A549 (cell line): Measurements from ENCODE around the gene SGSM2. TPM values are rescaled to one million over a fixed set of nuclear protein-coding genes. Genes with fewer than 3 reads are reported as not detected.

Experiments
- ATAC-seq, 2 experiments: fragments of 200-7000 bp in 1 of 2; fragments of >200 bp in 1 of 2; cut with Nextera tagmentation in 1 of 2; cut with Tn5 transposase in 1 of 2; 3 replicates each; pipeline versions ENCODE4 v1.8.0 to v1.9.1; 2018 to 2020; ENCODE audit warnings: mild to moderate bottlenecking in 1 of 2, moderate library complexity in 1 of 2
- CTCF ChIA-PET: fragments of 300-600 bp; sonication (Branson Sonifier 250); formaldehyde crosslinking; extraction: SDS; loops from one replicate; lab custom pipeline; 2021; ENCODE audit warnings: antibody characterized with exemption, inconsistent platforms; lab: Yijun Ruan, JAX
- POLR2A ChIA-PET: fragments of 350-600 bp; formaldehyde crosslinking; extraction: SDS; loops from one replicate; lab custom pipeline; 2021; ENCODE audit warnings: antibody characterized with exemption, inconsistent platforms; lab: Yijun Ruan, JAX
- DNase-seq, 2 experiments: peaks; one replicate each; pipeline versions ENCODE4 v3.0.0 to v3.0.0-alpha.2; 2011 to 2016; ENCODE audit warnings: low read depth in 1 of 2, low spot score in 1 of 2
- FAIRE-seq: peaks from 2 replicates; lab custom pipeline; 2011; peaks lifted over from hg19 to GRCh38; lab: Jason Lieb, UNC
- H3K27ac ChIP-seq, 2 experiments: fragments of >200 bp; sonication (Bioruptor Twin); formaldehyde crosslinking; 3 replicates each; pipeline ENCODE4 v1.5.1; 2016 to 2017
- H3K4me1 ChIP-seq: fragments of >200 bp; sonication (Bioruptor Twin); formaldehyde crosslinking; 3 replicates; pipeline ENCODE4 v1.6.1; 2016
- H3K4me2 ChIP-seq: fragments of >200 bp; sonication (Bioruptor Twin); formaldehyde crosslinking; 3 replicates; pipeline ENCODE4 v1.6.1; 2016
- H3K4me3 ChIP-seq: fragments of >200 bp; sonication (Bioruptor Twin); formaldehyde crosslinking; 3 replicates; pipeline ENCODE4 v1.5.1; 2016
- H3K9me3 ChIP-seq: fragments of >200 bp; sonication (Bioruptor Twin); formaldehyde crosslinking; 3 replicates; pipeline ENCODE4 v1.6.1; 2016
- ATOH8 ChIP-seq: fragments of 250-450 bp; sonication (Bioruptor Pico); IDR thresholded peaks from 2 replicates; pipeline ENCODE4 v1.5.0; 2020; ENCODE audit warnings: low read depth, mild to moderate bottlenecking, moderate library complexity
- BCL3 ChIP-seq: fragments of >200 bp; sonication (Bioruptor Twin); formaldehyde crosslinking; IDR thresholded peaks from 3 replicates; pipeline ENCODE4 v1.6.1; 2016
- CBX2 ChIP-seq: fragments of 200-600 bp; sonication (generic); IDR thresholded peaks from 2 replicates; pipeline ENCODE4 v1.6.1; 2016; ENCODE audit warnings: low read depth, mild to moderate bottlenecking, borderline replicate concordance
- CEBPB ChIP-seq, 2 experiments: fragments of >200 bp in 1 of 2; sonication (Bioruptor Twin) in 1 of 2; formaldehyde crosslinking in 1 of 2; IDR thresholded peaks; 2 replicates each; pipeline ENCODE4 v1.6.1; 2012 to 2016
- CHD4 ChIP-seq: fragments of 200-600 bp; sonication (generic); IDR thresholded peaks from 2 replicates; pipeline ENCODE4 v1.6.1; 2016; ENCODE audit warnings: antibody characterized with exemption, mild to moderate bottlenecking, borderline replicate concordance
- E2F6 ChIP-seq: IDR thresholded peaks from 2 replicates; pipeline ENCODE4 v1.6.1; 2012; ENCODE audit warnings: low read depth, borderline replicate concordance
- EHF ChIP-seq: fragments of 250-450 bp; sonication (Bioruptor Pico); IDR thresholded peaks from 2 replicates; pipeline ENCODE4 v1.5.0; 2020; ENCODE audit warnings: mild to moderate bottlenecking
- EHMT2 ChIP-seq: fragments of 200-600 bp; sonication (generic); IDR thresholded peaks from 2 replicates; pipeline ENCODE4 v1.6.1; 2016; ENCODE audit warnings: antibody characterized with exemption, low read depth, mild to moderate bottlenecking, moderate library complexity
- ELK1 ChIP-seq: fragments of 150-350 bp; IDR thresholded peaks from 2 replicates; pipeline ENCODE4 v1.6.1; 2014; ENCODE audit warnings: low read depth, mild to moderate bottlenecking, low read length
- EP300 ChIP-seq, 2 experiments: fragments of >200 bp; sonication (Bioruptor Twin); formaldehyde crosslinking; IDR thresholded peaks; 2 replicates in 1 of 2; 3 replicates in 1 of 2; pipeline ENCODE4 v1.6.1; 2016 to 2017
- FOSB ChIP-seq: fragments of 250-450 bp; sonication (Bioruptor Pico); IDR thresholded peaks from 2 replicates; pipeline ENCODE4 v1.5.0; 2020; ENCODE audit warnings: mild to moderate bottlenecking, moderate library complexity
- FOXS1 ChIP-seq: fragments of 250-450 bp; sonication (Bioruptor Pico); IDR thresholded peaks from 2 replicates; pipeline ENCODE4 v1.5.0; 2020; ENCODE audit warnings: mild to moderate bottlenecking, moderate library complexity
- HDAC2 ChIP-seq: fragments of 200-600 bp; sonication (generic); IDR thresholded peaks from 2 replicates; pipeline ENCODE4 v1.6.1; 2016
- HES2 ChIP-seq: fragments of >200 bp; sonication (Bioruptor Twin); formaldehyde crosslinking; IDR thresholded peaks from 2 replicates; pipeline ENCODE4 v1.6.1; 2016
- HOXA7 ChIP-seq: fragments of 250-450 bp; sonication (Bioruptor Pico); IDR thresholded peaks from 2 replicates; pipeline ENCODE4 v1.5.0; 2020; ENCODE audit warnings: mild to moderate bottlenecking, moderate library complexity
- HOXB13 ChIP-seq: fragments of 250-450 bp; sonication (Bioruptor Pico); IDR thresholded peaks from 2 replicates; pipeline ENCODE4 v1.5.0; 2020; ENCODE audit warnings: low read depth, mild to moderate bottlenecking, moderate library complexity
- HOXB5 ChIP-seq: fragments of 250-450 bp; sonication (Bioruptor Pico); IDR thresholded peaks from 2 replicates; pipeline ENCODE4 v1.5.0; 2020; ENCODE audit warnings: mild to moderate bottlenecking, moderate library complexity
- JUN ChIP-seq, 2 experiments: fragments of >200 bp; sonication (Bioruptor Twin); formaldehyde crosslinking; IDR thresholded peaks; 2 replicates in 1 of 2; 3 replicates in 1 of 2; pipeline ENCODE4 v1.6.1; 2016 to 2017
- JUNB ChIP-seq: fragments of >200 bp; sonication (Bioruptor Twin); formaldehyde crosslinking; IDR thresholded peaks from 2 replicates; pipeline ENCODE4 v1.6.1; 2016
- KDM1A ChIP-seq: fragments of 200-600 bp; sonication (generic); IDR thresholded peaks from 2 replicates; pipeline ENCODE4 v1.6.1; 2016; ENCODE audit warnings: low read depth, mild to moderate bottlenecking
- KDM5A ChIP-seq: fragments of 200-600 bp; sonication (generic); IDR thresholded peaks from 2 replicates; pipeline ENCODE4 v1.6.1; 2016; ENCODE audit warnings: antibody characterized with exemption, mild to moderate bottlenecking
- MAFK ChIP-seq: fragments of 450-650 bp; IDR thresholded peaks from 2 replicates; pipeline ENCODE4 v1.6.1; 2014; ENCODE audit not compliant: partially characterized antibody
- MAX ChIP-seq: IDR thresholded peaks from 2 replicates; pipeline ENCODE4 v1.6.1; 2012
- MYC ChIP-seq: IDR thresholded peaks from 2 replicates; pipeline ENCODE4 v1.6.1; 2012; ENCODE audit warnings: mild to moderate bottlenecking, inconsistent platforms, low read length, improper control_type of control experiment, borderline replicate concordance
- NFE2L2 ChIP-seq: fragments of 150-350 bp; conservative IDR thresholded peaks from 2 replicates; pipeline ENCODE4 v1.6.1; 2014; ENCODE audit warnings: low read length
- NR3C1 ChIP-seq: fragments of >200 bp; sonication (Bioruptor Twin); formaldehyde crosslinking; IDR thresholded peaks from 3 replicates; pipeline ENCODE4 v1.6.1; 2017
- PHF8 ChIP-seq: fragments of 200-600 bp; sonication (generic); IDR thresholded peaks from 2 replicates; pipeline ENCODE4 v1.6.1; 2016; ENCODE audit warnings: low read depth, mild to moderate bottlenecking, antibody characterized with exemption, moderate library complexity, borderline replicate concordance
- POLR2A ChIP-seq: IDR thresholded peaks from 2 replicates; pipeline ENCODE4 v1.6.1; 2012; ENCODE audit warnings: mild to moderate bottlenecking, low read length
- RCOR1 ChIP-seq: fragments of 150-350 bp; IDR thresholded peaks from 2 replicates; pipeline ENCODE4 v1.6.1; 2014; ENCODE audit warnings: antibody characterized with exemption, low read length, low read depth
- REST ChIP-seq: fragments of 200-600 bp; sonication (generic); IDR thresholded peaks from 2 replicates; pipeline ENCODE4 v1.6.1; 2016; ENCODE audit warnings: antibody characterized with exemption, mild to moderate bottlenecking, moderate library complexity
- RFX5 ChIP-seq: fragments of 450-650 bp; IDR thresholded peaks from 2 replicates; pipeline ENCODE4 v1.7.1; 2014; ENCODE audit warnings: antibody characterized with exemption, mild to moderate bottlenecking, moderate library complexity
- SMC3 ChIP-seq: fragments of >200 bp; sonication (Bioruptor Twin); formaldehyde crosslinking; IDR thresholded peaks from 3 replicates; pipeline ENCODE4 v1.6.1; 2018; ENCODE audit warnings: inconsistent platforms
- TFCP2L1 ChIP-seq: fragments of 250-450 bp; sonication (Bioruptor Pico); IDR thresholded peaks from 2 replicates; pipeline ENCODE4 v1.5.0; 2021; ENCODE audit warnings: mild to moderate bottlenecking
- WGBS: methylation state at CpG from one replicate; pipeline ENCODE4 v1.1.6; 2017; ENCODE audit errors: missing lambda C conversion rate; 5-methylcytosine and 5-hydroxymethylcytosine counted together
- polyA plus RNA-seq, 4 experiments: library from polyadenylated mRNA; depleted of rRNA in 3 of 4; stranded (reverse); fragments of >200 nt; fragmentation: RNase III in 1 of 4; extraction: RNeasy Plus Mini Kit Qiagen cat#74134 plus additional on column Dnase treatment in 1 of 4; gene quantifications; 2 replicates in 3 of 4; 3 replicates in 1 of 4; pipeline ENCODE4 v1.2.3, GENCODE V29; 2011 to 2017

Gene SGSM2
- polyA plus RNA-seq, 2 of the 4 experiments (the other 2 are of a cell fraction) = 24.9 to 53.3 TPM

GRCh38 chr17:2393174-2393953 lies 56.1 kb downstream of the SGSM2 start:
- FAIRE-seq = no peak
- ChIA-PET POLR2A (interaction anchor here (0.6 to 3.5 kb wide), 15 partner anchors 8 to 352 kb away, joined by 3 to 51 read pairs (median 6); partner anchors contain the start of genes MNT, SMG6, SRR and TSR1), CTCF (interaction anchor here (0.6 to 24.9 kb wide), 10 partner anchors 8 to 126 kb away, joined by 3 to 1099 read pairs (median 4); partner anchors contain the start of gene MNT)
- Histone ChIP-seq H3K27ac (peak overlapping the region; percentile 97 to 99), H3K9me3 (no peaks in the 10 kb centered on the region), H3K4me1 (peaks cover 51% of the 10 kb centered on the region), H3K4me2 (peak overlapping the region; percentile 99), H3K4me3 (peak overlapping the region; percentile 66)
- under 1% methylated on average over 35 of the region's 99 CpGs for WGBS
- DNase-seq = peak; percentile 81 to 94
- ATAC-seq = peak; percentile 16
- TF ChIP-seq ATOH8 (CRISPR knock-in tag) = peak; percentile 71; the same call in 1 of the 2 replicates
- no peak for TF ChIP-seq HDAC2
- TF ChIP-seq EHF (CRISPR knock-in tag) = peak; percentile 85; the same call in 1 of the 2 replicates
- TF ChIP-seq HOXA7 (CRISPR knock-in tag) = peak; percentile 95
- TF ChIP-seq EHMT2 = no peak
- TF ChIP-seq JUNB = no peak
- TF ChIP-seq FOSB (CRISPR knock-in tag) = peak; percentile 94
- no peak for TF ChIP-seq CBX2
- no peak for TF ChIP-seq RFX5
- TF ChIP-seq SMC3 = no peak
- TF ChIP-seq POLR2A = peak; percentile 71
- TF ChIP-seq REST = peak; percentile 44
- TF ChIP-seq RCOR1 = no peak; the same call in 1 of the 2 replicates
- peak in 1 of 2 experiments; percentile 33; a peak in 2 of 5 replicates for TF ChIP-seq EP300 (IDR thresholded peaks at IDR 0.05)
- TF ChIP-seq HOXB13 (CRISPR knock-in tag) = peak; percentile 55; the same call in 1 of the 2 replicates
- peak; percentile 81 to 84; a peak in 4 of 5 replicates for TF ChIP-seq JUN (IDR thresholded peaks at IDR 0.05)
- TF ChIP-seq FOXS1 = 0 out of 2 replicates have a peak, but pooled peaks have one; percentile 40
- TF ChIP-seq KDM5A = no peak
- no peak for TF ChIP-seq CHD4
- TF ChIP-seq CEBPB (IDR thresholded peaks at IDR 0.05) = no peak
- no peak; the same call in 1 of the 2 replicates for TF ChIP-seq E2F6
- no peak for TF ChIP-seq MAFK
- TF ChIP-seq TFCP2L1 (CRISPR knock-in tag) = peak; percentile 95
- TF ChIP-seq MYC = peak; percentile 99
- no peak for TF ChIP-seq HES2
- TF ChIP-seq HOXB5 = peak; percentile 83
- TF ChIP-seq KDM1A = no peak
- TF ChIP-seq PHF8 = 0 out of 2 replicates have a peak, but pooled peaks have one; percentile 26
- no peak; the same call in 2 of the 3 replicates for TF ChIP-seq BCL3
- no peak for TF ChIP-seq ELK1
- TF ChIP-seq MAX = peak; percentile 97
- no peak for TF ChIP-seq NR3C1
- no peak for TF ChIP-seq NFE2L2
